A549 (cell line): Measurements from ENCODE around the gene A2ML1. TPM values are rescaled to one million over a fixed set of nuclear protein-coding genes. Genes with fewer than 3 reads are reported as not detected.

Experiments used
- ATAC-seq, 2 experiments: fragments of 200-7000 bp in 1 of 2; fragments of >200 bp in 1 of 2; cut with Nextera tagmentation in 1 of 2; cut with Tn5 transposase in 1 of 2; 3 replicates each; pipeline versions ENCODE4 v1.8.0 to v1.9.1; 2018 to 2020; ENCODE audit warnings: mild to moderate bottlenecking in 1 of 2, moderate library complexity in 1 of 2
- CTCF ChIA-PET: fragments of 300-600 bp; sonication (Branson Sonifier 250); formaldehyde crosslinking; extraction: SDS; loops from one replicate; lab custom pipeline; 2021; ENCODE audit warnings: antibody characterized with exemption, inconsistent platforms; lab: Yijun Ruan, JAX
- POLR2A ChIA-PET: fragments of 350-600 bp; formaldehyde crosslinking; extraction: SDS; loops from one replicate; lab custom pipeline; 2021; ENCODE audit warnings: antibody characterized with exemption, inconsistent platforms; lab: Yijun Ruan, JAX
- DNase-seq, 2 experiments: peaks; one replicate each; pipeline versions ENCODE4 v3.0.0 to v3.0.0-alpha.2; 2011 to 2016; ENCODE audit warnings: low read depth in 1 of 2, low spot score in 1 of 2
- FAIRE-seq: peaks from 2 replicates; lab custom pipeline; 2011; peaks lifted over from hg19 to GRCh38; lab: Jason Lieb, UNC
- H3K27ac ChIP-seq, 2 experiments: fragments of >200 bp; sonication (Bioruptor Twin); formaldehyde crosslinking; 3 replicates each; pipeline ENCODE4 v1.5.1; 2016 to 2017
- H3K4me1 ChIP-seq: fragments of >200 bp; sonication (Bioruptor Twin); formaldehyde crosslinking; 3 replicates; pipeline ENCODE4 v1.6.1; 2016
- H3K4me2 ChIP-seq: fragments of >200 bp; sonication (Bioruptor Twin); formaldehyde crosslinking; 3 replicates; pipeline ENCODE4 v1.6.1; 2016
- H3K4me3 ChIP-seq: fragments of >200 bp; sonication (Bioruptor Twin); formaldehyde crosslinking; 3 replicates; pipeline ENCODE4 v1.5.1; 2016
- H3K9me3 ChIP-seq: fragments of >200 bp; sonication (Bioruptor Twin); formaldehyde crosslinking; 3 replicates; pipeline ENCODE4 v1.6.1; 2016
- EHF ChIP-seq: fragments of 250-450 bp; sonication (Bioruptor Pico); IDR thresholded peaks from 2 replicates; pipeline ENCODE4 v1.5.0; 2020; ENCODE audit warnings: mild to moderate bottlenecking
- WGBS: methylation state at CpG from one replicate; pipeline ENCODE4 v1.1.6; 2017; ENCODE audit errors: missing lambda C conversion rate; 5-methylcytosine and 5-hydroxymethylcytosine counted together
- polyA plus RNA-seq, 4 experiments: library from polyadenylated mRNA; depleted of rRNA in 3 of 4; stranded (reverse); fragments of >200 nt; fragmentation: RNase III in 1 of 4; extraction: RNeasy Plus Mini Kit Qiagen cat#74134 plus additional on column Dnase treatment in 1 of 4; gene quantifications; 2 replicates in 3 of 4; 3 replicates in 1 of 4; pipeline ENCODE4 v1.2.3, GENCODE V29; 2011 to 2017

A2ML1 gene
- polyA plus RNA-seq, 2 of the 4 experiments (the other 2 are of a cell fraction) = not detected

GRCh38 chr12:8922544-8922943 is 100.1 kb downstream of the A2ML1 start:
- no peak for FAIRE-seq
- ChIA-PET CTCF (interaction anchor here (1.5 kb wide), 1 partner anchor 27 kb away, joined by 4 read pairs; the partner anchor contains the start of gene M6PR), POLR2A (no interaction called here)
- Histone ChIP-seq H3K9me3 (no peaks in the 10 kb centered on the region), H3K4me1 (no peaks in the 10 kb centered on the region), H3K4me3 (no peak overlapping the region), H3K27ac (no peak overlapping the region), H3K4me2 (no peak overlapping the region)
- 94% methylated on average over 5 of the region's 5 CpGs for WGBS
- no peak for ATAC-seq
- no peak for TF ChIP-seq EHF (CRISPR knock-in tag)
- no peak for DNase-seq

Other genes starting within 250 kb of the A2ML1 start
- 0.12 and 0.16 TPM in 2 replicates for gene AICDA, start 209.8 kb upstream of the A2ML1 start, polyA plus RNA-seq (2011; rRNA removed)
- 0.05 to 0.16 TPM (median 0.05 TPM) in 3 replicates for gene AICDA, start 209.8 kb upstream of the A2ML1 start, polyA plus RNA-seq (2017; fragmentation: RNase III; extraction: RNeasy Plus Mini Kit Qiagen cat#74134 plus additional on column Dnase treatment)
- 0.40 and 0.48 TPM in 2 replicates for gene MFAP5, start 159.8 kb upstream of the A2ML1 start, polyA plus RNA-seq (2011; rRNA removed)
- 0.15 to 0.41 TPM (median 0.40 TPM) in 3 replicates for gene MFAP5, start 159.8 kb upstream of the A2ML1 start, polyA plus RNA-seq (2017; fragmentation: RNase III; extraction: RNeasy Plus Mini Kit Qiagen cat#74134 plus additional on column Dnase treatment)
- gene RIMKLB, start 124.6 kb upstream of the A2ML1 start, polyA plus RNA-seq (2011; rRNA removed) = 28.2 and 43.8 TPM in 2 replicates
- gene RIMKLB, start 124.6 kb upstream of the A2ML1 start, polyA plus RNA-seq (2017; fragmentation: RNase III; extraction: RNeasy Plus Mini Kit Qiagen cat#74134 plus additional on column Dnase treatment) = 20.8 to 24.8 TPM (median 21.0 TPM) in 3 replicates
- gene PHC1, start 91.9 kb downstream of the A2ML1 start, polyA plus RNA-seq (2011; rRNA removed) = 26.5 and 40.5 TPM in 2 replicates
- gene PHC1, start 91.9 kb downstream of the A2ML1 start, polyA plus RNA-seq (2017; fragmentation: RNase III; extraction: RNeasy Plus Mini Kit Qiagen cat#74134 plus additional on column Dnase treatment) = 10.6 to 12.6 TPM (median 11.2 TPM) in 3 replicates
- gene M6PR, start 127.0 kb downstream of the A2ML1 start, polyA plus RNA-seq (2011; rRNA removed) = 162 and 227 TPM in 2 replicates
- gene M6PR, start 127.0 kb downstream of the A2ML1 start, polyA plus RNA-seq (2017; fragmentation: RNase III; extraction: RNeasy Plus Mini Kit Qiagen cat#74134 plus additional on column Dnase treatment) = 145 to 187 TPM (median 182 TPM) in 3 replicates
- gene KLRG1, start 166.9 kb downstream of the A2ML1 start, polyA plus RNA-seq (2011; rRNA removed) = 7.5 and 9.4 TPM in 2 replicates
- 3.8 to 5.1 TPM (median 4.8 TPM) in 3 replicates for gene KLRG1, start 166.9 kb downstream of the A2ML1 start, polyA plus RNA-seq (2017; fragmentation: RNase III; extraction: RNeasy Plus Mini Kit Qiagen cat#74134 plus additional on column Dnase treatment)